COLO829 (cell line): ENCODE measurements around the gene DMRT3.
"Not testable (repeated sequence)": the region's sequence is repeated elsewhere in the genome, so short reads cannot be mapped to it uniquely, and the experiment has no call there.

ENCODE experiments used
- DNase-seq: peaks from one replicate; pipeline ENCODE4 v3.0.0; 2012; ENCODE audit warnings: low spot score

Gene DMRT3

GRCh38 chr9:971901-972500, 4.5 kb upstream of the DMRT3 start:
- no peak for DNase-seq

- DNase-seq = no peak
Observed at GRCh38 chr9:972501-973294, 3.8 kb upstream of the DMRT3 start.

- DNase-seq = no peak
Observed at GRCh38 chr9:973295-973834, 3.1 kb upstream of the DMRT3 start.

- no peak for DNase-seq
Observed at GRCh38 chr9:974031-974995, 2.1 kb upstream of the DMRT3 start.

GRCh38 chr9:974996-975739, 1.3 kb upstream of the DMRT3 start:
- no peak for DNase-seq

GRCh38 chr9:975740-976257, 656 bp upstream of the DMRT3 start:
- DNase-seq = no peak

- no peak for DNase-seq
Observed at GRCh38 chr9:976943-977837, 735 bp downstream of the DMRT3 start.

- DNase-seq = no peak
Observed at GRCh38 chr9:977838-978830, 1.7 kb downstream of the DMRT3 start.

- DNase-seq = no peak
Observed at GRCh38 chr9:979983-980382, 3.5 kb downstream of the DMRT3 start.

GRCh38 chr9:980640-981039, 4.2 kb downstream of the DMRT3 start:
- DNase-seq = no peak

- DNase-seq = no peak
Observed at GRCh38 chr9:981491-981898, 5.0 kb downstream of the DMRT3 start.

GRCh38 chr9:982394-983230, 6.2 kb downstream of the DMRT3 start:
- no peak for DNase-seq

GRCh38 chr9:994005-994404, 17.6 kb downstream of the DMRT3 start:
- no peak for DNase-seq

- DNase-seq = no peak
Observed at GRCh38 chr9:995192-995591, 18.7 kb downstream of the DMRT3 start.

GRCh38 chr9:995781-996180, 19.3 kb downstream of the DMRT3 start:
- no peak for DNase-seq

GRCh38 chr9:998299-999110, 22.1 kb downstream of the DMRT3 start:
- not testable (repeated sequence) for DNase-seq

GRCh38 chr9:1001838-1002237, 25.4 kb downstream of the DMRT3 start:
- DNase-seq = no peak
